GM21423 (cell line): ENCODE measurements around the gene INHBE.
"Not testable (repeated sequence)": the region's sequence is repeated elsewhere in the genome, so short reads cannot be mapped to it uniquely, and the experiment has no call there.

Experiments used
- ATAC-seq: cut with Tn5 transposase; IDR thresholded peaks from one replicate; pipeline ENCODE4 v1.9.1; 2021; ENCODE audit warnings: mild to moderate bottlenecking, moderate library complexity; ENCODE audit not compliant: unreplicated experiment

INHBE gene

DNA sequence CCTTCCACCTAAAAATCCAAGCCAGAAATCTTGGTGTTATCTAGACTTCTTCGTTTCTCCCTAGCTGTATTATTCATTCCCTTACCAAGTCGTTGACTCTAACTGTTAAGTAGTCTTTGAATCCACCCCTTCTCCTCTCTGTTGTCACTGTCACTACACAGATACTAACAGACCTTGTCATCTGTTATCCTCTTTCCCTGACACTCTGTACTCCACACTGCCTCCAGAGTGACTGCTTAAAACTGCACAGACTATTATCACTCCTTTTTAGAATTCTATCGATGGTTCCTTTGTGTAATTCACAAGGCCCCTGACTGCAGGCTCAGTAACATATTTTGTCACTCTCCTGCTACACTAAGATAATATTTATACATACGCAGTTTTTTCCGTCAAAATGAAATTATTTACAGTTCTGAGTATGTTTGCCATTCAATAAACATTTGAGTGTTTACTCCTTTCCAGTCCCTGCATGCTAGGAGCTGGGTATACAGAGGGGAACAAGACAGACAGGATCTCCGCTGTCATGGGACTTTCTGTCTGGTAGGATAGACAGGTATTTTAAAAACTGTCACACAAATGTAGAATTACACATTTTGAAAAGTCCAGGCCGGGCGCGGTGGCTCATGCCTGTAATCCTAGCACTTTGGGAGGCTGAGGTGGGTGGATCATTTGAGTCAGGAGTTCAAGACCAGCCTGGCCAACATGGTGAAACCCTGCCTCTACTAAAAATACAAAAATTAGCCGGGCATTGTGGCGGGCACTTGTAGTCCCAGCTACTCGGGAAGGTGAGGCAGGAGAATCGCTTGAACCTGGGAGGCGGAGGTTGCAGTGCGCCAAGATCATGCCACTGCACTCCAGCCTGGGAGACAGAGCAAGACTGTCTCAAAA, 36.5 kb downstream of the INHBE start:
- ATAC-seq, result no peak

DNA sequence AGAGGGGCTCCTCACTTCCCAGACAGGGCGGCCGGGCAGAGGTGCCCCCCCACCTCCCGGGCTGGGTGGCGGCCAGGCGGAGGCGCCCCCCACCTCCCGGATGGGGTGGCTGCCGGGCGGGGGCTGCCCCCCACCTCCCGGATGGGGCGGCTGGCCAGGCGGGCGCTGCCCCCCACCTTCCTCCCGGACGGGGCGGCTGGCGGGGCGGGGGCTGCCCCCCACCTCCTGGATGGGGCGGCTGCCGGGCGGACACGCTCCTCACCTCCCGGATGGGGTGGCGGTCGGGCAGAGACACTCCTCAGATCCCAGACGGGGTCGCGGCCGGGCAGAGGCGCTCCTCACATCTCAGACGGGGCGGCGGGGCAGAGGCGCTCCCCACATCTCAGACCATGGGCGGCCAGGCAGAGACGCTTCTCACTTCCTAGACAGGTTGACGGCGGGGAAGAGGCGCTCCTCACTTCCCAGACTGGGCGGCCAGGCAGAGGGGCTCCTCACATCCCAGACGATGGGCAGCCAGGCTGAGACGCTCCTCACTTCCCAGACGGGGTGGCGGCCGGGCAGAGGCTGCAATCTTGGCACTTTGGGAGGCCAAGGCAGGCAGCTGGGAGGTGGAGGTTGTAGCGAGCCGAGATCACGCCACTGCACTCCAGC, 40.1 kb downstream of the INHBE start:
- not testable (repeated sequence) for ATAC-seq

DNA sequence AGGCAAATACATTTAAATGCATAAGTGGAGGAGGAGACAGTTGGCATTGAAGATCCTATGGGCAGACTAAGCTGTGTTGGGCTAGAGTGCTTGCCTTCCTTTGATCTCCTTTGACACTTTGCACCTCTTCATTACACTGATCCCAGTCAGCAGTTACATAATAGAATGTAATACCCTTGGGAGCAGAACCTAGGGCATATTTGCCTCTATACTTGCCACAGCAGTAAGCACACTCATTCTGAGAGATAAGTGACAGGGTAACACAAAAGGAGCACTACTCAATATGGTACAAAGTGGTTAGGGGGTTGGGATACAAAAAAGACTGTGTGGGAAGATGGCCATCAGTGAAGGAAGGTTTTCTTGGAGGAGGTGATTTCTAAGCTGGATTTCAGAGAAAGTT, 41.7 kb downstream of the INHBE start:
- no peak for ATAC-seq

DNA sequence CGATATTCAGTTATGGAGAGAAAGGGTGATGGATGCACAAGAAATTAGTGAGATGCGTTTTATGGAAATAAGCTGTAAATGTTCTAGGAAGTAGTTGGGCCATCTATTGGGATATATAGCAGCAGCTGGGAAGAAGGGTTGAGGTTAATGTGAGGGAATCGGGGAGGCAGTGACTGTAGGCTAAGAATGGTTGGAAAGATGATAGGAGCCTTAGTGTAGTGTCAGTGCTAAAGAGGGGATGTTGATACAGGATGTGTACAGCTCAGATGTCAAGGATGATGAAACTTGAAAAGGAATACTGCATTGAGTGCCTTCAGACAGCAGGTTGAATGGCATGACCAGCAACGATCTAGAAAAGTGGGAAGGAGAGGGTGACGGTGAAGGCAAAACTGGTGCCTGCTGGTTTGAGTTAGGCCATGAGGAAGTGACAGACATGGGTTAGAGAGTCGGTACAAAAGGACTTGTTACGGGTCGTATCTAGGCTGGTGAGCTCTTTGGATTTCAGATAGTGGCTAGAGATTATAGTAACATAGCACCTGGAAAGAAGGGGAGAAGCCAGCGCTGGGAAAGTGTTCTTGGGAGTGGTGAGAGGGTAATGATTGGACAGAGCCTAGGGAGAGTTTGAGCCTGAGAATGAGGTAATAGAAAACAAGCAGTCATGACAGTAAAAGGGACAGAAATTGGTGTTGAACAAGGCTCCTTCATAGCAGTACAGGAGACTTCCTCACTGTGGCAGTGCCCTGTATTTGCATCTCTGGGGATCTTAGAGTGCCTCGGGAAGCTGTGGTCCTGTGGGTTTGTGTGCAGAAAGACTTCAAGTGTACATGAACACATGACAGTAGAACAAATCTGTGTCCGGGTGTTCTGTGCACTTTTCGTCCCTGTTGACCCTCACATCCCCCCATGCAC, 42.4 kb downstream of the INHBE start:
- no peak for ATAC-seq

DNA sequence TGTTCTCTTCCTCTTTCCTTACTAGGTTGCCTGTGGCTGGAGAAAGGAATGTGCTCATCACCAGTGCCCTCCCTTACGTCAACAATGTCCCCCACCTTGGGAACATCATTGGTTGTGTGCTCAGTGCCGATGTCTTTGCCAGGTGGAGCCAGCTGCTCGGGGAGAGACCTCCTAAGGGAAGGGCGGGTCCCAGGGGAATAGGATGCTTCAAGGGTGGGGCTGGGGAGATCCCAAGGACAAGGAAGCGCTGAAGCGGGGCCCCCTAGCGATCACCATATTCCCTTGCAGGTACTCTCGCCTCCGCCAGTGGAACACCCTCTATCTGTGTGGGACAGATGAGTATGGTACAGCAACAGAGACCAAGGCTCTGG, 43.0 kb downstream of the INHBE start:
- ATAC-seq, result no peak

DNA sequence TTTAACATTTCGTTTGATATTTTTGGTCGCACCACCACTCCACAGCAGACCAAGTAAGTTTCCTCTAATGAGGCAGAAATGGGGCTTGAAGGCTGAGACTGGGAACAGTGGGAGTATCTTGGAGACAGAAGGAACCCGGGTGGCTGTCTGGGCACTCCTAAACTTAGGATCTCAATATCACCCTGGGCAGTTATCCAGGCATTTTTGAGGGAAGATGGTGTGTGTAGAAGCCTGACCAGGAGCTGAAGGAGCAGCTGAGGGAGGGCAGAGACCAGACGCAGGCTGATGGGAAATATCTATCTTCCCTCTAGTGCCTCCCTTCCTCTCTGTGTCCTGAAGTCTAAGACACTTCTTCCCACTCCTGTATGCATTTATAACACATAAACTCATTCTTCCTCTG, 43.5 kb downstream of the INHBE start:
- ATAC-seq, result no peak

DNA sequence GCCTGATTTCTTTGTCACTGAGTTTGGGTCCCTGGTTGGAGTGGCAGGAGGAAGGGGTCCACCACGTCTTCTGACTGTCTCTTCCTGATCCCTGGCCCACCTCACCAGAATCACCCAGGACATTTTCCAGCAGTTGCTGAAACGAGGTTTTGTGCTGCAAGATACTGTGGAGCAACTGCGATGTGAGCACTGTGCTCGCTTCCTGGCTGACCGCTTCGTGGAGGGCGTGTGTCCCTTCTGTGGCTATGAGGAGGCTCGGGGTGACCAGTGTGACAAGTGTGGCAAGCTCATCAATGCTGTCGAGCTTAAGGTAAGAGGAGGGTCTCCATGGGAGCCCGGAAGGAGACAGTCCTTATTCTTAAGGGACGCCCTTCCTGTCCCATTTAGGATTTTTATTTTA, 45.1 kb downstream of the INHBE start:
- no peak for ATAC-seq

DNA sequence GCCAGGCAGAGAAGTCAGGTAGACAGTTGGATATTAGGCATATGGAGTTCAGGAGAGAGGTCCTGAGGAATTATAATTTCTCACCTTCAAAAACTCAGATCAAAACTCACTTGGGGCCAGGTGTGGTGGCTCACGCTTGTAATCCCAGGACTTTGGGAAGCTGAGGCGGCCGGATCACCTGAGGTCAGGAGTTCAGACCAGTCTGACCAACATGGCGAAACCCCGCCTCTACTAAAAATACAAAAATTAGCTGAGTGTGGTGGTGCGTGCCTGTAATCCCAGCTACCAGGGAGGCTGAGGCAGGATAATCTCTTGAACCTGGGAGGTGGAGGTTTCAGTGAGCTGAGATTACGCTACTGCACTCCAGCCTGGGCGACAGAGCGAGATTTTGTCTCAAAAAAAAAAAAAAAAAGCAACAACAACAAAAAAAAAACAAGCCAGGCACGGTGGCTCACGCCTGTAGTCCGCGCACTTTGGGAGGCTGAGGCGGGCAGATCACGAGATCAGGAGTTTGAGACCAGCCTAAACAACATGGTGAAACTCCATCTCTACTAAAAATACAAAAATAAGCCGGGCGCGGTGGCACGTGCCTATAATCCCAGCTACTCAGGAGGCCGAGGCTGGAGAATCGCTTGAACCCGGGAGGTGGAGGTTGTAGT, 47.3 kb downstream of the INHBE start:
- ATAC-seq, result not testable (repeated sequence)

DNA sequence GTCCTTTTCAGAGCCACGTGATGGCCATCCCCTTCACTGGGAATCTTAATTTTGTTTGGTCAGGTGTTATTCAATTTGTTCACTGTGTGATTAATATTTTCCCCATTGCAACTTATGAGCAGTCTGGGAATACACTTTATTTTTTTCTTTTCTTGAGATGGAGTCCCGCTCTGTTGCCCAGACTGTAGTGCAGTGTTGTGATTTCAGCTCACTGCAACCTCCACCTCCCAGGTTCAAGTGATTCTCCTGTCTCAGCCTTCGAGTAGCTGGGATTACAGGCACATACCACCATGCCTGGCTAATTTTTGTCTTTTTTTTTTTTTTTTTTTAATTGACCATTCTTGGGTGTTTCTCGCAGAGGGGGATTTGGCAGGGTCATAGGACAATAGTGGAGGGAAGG, 51.4 kb downstream of the INHBE start:
- not testable (repeated sequence) for ATAC-seq
